ENCODE measurements around the gene CCDC188.

The CCDC188 gene

GRCh38 chr22:20150381-20151275, at the start of gene CCDC188:
Gene CCDC188 (minus strand): TSS chr22:20151055. CDS start chr22:20150986, 69 bp downstream.
- no peak for DNase-seq (ENCODE audit: low read depth in 2 of 2)

- no peak for DNase-seq (ENCODE audit: low read depth in 2 of 2)
Measured at GRCh38 chr22:20199906-20200305, 49.1 kb upstream of the CCDC188 start.

- no peak for DNase-seq (ENCODE audit: low read depth in 2 of 2)
Measured at GRCh38 chr22:20199413-20199842, 48.6 kb upstream of the CCDC188 start.

GRCh38 chr22:20198557-20199319, 47.9 kb upstream of the CCDC188 start:
- no peak for DNase-seq (ENCODE audit: low read depth in 2 of 2)

DNA sequence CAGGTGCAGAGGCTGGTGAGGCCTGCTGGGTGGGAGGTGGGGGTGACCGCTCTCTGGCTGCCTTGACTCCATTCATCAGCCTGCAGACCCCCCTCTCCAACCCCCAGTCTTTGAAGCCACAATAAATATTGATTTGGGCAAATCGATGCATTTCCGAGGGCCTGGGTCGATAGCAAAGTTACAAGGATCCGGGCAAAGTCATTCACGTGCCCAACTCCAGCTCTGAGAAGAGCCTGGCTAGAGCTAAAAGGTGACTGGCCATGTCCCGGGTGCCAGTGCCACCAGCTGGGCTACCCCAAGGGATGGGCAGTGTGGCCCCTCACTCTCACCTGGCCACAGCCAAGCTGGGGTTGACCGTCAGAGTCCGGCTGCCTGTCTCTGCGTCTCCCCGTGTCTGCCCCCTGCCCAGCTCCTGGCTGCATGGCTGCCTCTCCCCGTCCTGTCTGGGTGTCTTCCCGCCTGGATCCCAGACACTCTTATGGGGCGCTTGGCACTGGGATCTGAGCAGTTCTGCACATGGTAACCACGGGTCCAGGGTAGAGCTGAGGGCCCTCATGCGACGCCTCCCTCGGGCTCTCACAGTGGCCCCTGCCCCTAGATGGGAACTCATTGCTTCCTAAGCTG, 46.7 kb upstream of the CCDC188 start:
- no peak for DNase-seq (ENCODE audit: low read depth in 2 of 2)

DNA sequence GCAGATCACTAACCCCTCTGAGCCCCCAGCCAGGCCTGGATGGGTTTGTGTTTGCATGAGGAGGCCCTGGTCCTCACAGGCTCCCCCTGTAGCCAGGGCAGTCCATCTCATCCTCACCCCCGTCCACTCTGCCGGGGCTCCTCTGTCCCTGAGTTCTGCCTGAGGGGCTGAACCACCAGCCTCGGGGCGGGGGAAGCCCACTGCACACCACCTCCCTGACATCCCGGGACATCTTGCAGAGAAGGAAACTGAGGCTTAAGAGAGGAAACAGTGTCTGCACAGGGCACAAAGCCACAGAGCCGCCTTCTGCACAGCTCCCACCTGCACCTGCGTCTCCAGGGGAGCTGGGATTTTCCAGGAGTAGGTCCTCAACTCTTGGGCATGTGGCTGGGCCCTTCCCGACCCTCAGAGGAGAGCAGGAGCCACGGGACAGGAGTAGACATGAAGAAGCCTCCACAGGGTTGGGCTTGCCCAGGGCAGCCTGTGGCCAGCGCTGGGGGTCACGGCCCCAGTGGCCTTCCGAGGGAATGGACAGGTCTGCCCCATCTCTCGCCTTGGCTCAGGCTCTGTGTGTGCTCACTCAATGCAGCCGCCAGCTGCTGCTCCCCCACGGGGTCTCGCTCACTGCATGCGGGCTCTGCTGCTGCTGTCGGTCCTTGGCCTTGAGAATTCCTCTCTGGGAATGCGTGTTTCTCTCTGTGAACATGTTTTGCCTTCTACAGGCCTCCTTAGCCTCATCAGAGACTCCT, 45.4 kb upstream of the CCDC188 start:
- no peak for DNase-seq (ENCODE audit: low read depth in 2 of 2)

- no peak for DNase-seq (ENCODE audit: low read depth in 2 of 2)
Measured at GRCh38 chr22:20194681-20195593, 44.1 kb upstream of the CCDC188 start.

DNA sequence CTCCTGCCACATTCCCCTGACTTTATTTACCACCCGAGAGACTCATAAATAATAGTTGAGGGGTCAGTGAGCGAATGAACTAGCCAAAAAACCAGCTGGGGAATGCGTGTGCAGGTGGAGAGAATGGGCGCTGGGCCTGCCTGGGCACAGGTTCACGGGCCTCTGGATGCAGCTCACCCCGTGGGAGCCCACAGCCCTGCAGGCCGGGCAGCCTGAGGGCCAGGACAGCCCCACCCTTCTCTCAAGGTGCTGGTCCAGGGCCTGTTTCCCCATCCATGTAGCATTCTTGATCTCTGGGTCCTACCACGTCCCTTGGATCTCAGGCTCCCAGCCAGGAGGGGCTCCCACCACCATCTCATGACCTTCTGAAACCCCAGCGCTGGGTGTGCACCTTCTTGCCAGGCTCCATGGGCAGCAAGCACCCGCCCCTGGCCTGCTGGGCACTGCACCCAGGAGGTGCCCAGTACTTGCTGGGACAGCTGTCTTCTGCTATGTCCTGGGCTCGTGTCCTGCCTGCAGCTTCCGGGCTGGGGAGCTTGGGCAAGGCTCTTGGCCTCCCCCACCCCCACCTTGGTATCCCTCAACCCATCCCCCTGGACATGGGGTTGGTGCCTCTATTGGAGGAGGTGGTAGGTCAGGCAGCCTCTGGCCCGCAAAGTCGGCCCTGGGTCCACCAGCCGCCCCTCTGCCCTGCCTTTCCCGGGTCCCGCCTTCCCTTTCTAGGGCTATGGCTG, 43.1 kb upstream of the CCDC188 start:
- no peak for DNase-seq (ENCODE audit: low read depth in 2 of 2)

- DNase-seq (ENCODE audit: low read depth in 2 of 2), result no peak
Measured at GRCh38 chr22:20192972-20193760, 42.3 kb upstream of the CCDC188 start.

- no peak for DNase-seq (ENCODE audit: low read depth in 2 of 2)
Measured at GRCh38 chr22:20192293-20192971, 41.6 kb upstream of the CCDC188 start.

DNA sequence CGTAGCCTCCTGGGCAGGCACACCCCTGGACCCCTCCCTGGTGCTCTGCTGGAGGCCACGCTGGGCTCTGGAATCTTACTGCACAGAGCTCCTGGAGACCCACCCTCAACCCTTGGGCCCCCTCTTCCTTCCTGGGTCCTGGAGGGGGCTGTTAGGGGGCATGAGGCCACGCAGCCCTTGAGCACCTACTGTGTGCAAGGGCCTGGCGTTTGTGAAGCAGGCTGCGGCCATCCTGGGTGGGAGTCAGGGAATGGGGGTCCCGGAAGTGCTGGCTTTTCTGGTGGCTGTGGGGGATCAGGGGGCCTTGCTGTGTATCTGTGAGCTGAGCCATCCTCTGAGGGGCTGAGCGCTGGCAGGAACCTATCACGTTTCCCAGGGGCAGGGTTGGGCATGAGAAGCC, 40.9 kb upstream of the CCDC188 start:
- DNase-seq (ENCODE audit: low read depth in 2 of 2), result no peak

- no peak for DNase-seq (ENCODE audit: low read depth in 2 of 2)
Measured at GRCh38 chr22:20191000-20191515, 40.2 kb upstream of the CCDC188 start.

- DNase-seq (ENCODE audit: low read depth in 2 of 2), result no peak
Measured at GRCh38 chr22:20188567-20188877, 37.7 kb upstream of the CCDC188 start.

DNA sequence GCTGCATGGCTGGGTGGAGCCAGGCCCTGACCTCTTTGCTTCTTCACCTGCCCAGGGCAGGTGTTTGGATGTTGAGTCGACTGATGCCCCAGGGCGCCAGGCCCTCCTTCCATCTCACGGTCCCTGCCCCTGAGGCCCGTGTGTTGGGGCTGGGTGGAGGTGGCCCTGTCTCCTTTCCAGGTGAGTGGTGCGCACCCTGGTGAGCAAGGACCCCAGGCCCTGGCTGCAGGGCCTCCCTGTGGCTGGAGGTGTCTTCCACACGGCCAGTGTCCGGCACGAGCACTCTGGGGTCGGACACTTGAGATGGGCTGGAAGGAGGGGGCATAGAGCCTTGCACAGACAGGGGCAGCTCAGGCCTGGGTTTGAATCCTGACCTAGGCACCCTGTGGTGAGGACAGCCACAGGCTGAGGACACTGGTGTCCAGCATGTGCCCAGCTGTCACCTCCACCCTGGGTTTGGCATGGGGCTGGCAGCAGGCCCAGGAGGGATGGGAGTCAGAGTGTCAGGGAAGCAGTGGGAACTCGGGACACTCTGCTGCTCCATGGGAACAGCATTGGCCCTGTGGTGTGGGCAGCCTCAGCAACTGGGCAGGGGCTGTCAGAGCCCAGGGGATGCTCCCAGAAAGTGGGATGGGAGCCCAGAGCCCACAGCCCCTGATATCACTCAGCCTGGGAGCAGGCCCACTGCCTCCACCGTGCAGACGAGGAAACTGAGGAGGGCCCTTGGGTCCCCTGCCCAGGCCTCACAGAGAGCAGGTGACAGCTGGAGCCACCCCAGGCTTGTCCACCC, 37.1 kb upstream of the CCDC188 start:
- DNase-seq (ENCODE audit: low read depth in 2 of 2), result no peak

DNA sequence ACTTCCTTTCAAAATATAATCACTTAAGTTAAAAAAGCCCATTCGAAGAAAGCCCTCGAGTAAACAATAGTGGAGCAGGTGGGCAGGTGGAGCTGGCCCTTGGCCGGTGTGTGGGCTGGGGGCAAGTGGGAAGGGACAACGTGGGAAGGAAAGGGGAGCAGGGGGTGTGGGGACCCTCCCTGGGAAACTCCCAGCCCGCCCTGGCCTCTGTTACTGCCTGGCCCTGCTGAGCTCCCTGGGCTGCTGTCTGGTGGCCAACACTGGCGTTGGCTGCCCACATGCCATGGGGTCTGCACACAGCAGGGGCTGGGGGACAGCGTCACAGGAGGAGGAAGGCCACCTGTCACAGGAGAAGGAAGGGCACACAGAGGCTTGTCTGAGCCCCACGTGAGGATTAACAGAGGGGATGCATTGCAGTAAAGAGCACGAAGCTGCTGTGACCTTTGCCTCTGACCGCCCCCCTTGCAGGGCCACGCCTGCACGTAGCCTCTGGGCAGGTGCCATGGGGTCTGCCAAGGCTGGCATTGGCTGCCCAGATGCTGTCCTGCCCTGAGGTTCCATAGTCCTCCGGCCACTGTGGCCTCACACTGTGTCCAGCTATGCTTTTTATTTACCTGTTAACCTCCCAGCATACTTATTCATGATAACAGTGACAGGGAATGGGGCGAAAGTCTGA, 36.2 kb upstream of the CCDC188 start:
- no peak for DNase-seq (ENCODE audit: low read depth in 2 of 2)

- DNase-seq (ENCODE audit: low read depth in 2 of 2), result no peak
Measured at GRCh38 chr22:20186183-20186870, 35.5 kb upstream of the CCDC188 start.

Data from activated CD4-positive, alpha-beta T cell treated with anti-CD3 and anti-CD28 coated beads for 24 hours (primary cell).